ENCODE results near the gene DYDC2. TPM values are rescaled to one million over a fixed set of nuclear protein-coding genes. Genes with fewer than 3 reads are reported as not detected.

Gene DYDC2
- polyA plus RNA-seq, 1 donor (not counting 4 experiments of a cell fraction or from before 2014, with no cell fraction given) = not detected

GRCh38 chr10:80379701-80380100, 23.1 kb downstream of the DYDC2 start:
- H3K4me1 ChIP-seq (ENCODE audit: control insufficient read depth, extremely low read depth, insufficient read depth, low read length) = no peaks in the 10 kb centered on the region
- no peaks in the 10 kb centered on the region for H3K9me3 ChIP-seq (ENCODE audit: control insufficient read depth, low read depth, low read length)
- H3K4me2 ChIP-seq (ENCODE audit: control insufficient read depth, extremely low read depth, insufficient read depth, low read depth, low read length) = no peak overlapping the region
- TF ChIP-seq, protein P1, sequence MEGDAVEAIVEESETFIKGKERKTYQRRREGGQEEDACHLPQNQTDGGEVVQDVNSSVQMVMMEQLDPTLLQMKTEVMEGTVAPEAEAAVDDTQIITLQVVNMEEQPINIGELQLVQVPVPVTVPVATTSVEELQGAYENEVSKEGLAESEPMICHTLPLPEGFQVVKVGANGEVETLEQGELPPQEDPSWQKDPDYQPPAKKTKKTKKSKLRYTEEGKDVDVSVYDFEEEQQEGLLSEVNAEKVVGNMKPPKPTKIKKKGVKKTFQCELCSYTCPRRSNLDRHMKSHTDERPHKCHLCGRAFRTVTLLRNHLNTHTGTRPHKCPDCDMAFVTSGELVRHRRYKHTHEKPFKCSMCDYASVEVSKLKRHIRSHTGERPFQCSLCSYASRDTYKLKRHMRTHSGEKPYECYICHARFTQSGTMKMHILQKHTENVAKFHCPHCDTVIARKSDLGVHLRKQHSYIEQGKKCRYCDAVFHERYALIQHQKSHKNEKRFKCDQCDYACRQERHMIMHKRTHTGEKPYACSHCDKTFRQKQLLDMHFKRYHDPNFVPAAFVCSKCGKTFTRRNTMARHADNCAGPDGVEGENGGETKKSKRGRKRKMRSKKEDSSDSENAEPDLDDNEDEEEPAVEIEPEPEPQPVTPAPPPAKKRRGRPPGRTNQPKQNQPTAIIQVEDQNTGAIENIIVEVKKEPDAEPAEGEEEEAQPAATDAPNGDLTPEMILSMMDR (optimal IDR thresholded peaks at IDR 0.05 in 1 of 3, IDR thresholded peaks at IDR 0.05 in 1 of 3, conservative IDR thresholded peaks at IDR 0.05 in 1 of 3; ENCODE audit: extremely low read depth in 1 of 3, insufficient read depth in 2 of 3, low read length in 3 of 3) = no peak
- no peak for TF ChIP-seq EZH2 (IDR thresholded peaks at IDR 0.05; ENCODE audit: low read length)
- no peak overlapping the region for H3K27ac ChIP-seq (ENCODE audit: control insufficient read depth, insufficient read depth, low read length)
- no peak overlapping the region for H2AFZ ChIP-seq (ENCODE audit: control insufficient read depth, low read length)
- no peak for DNase-seq (ENCODE audit: low read depth, low spot score)
- dilution Hi-C loops (cut with MboI; ENCODE audit: extremely low pct_ligation_motif_present, low sequenced_read_pairs) = no loop called here
- FAIRE-seq = no peak
- no peaks in the 10 kb centered on the region for H3K36me3 ChIP-seq (ENCODE audit: control insufficient read depth in 2 of 2, extremely low read depth in 1 of 2, insufficient read depth in 2 of 2, low read length in 2 of 2)
- no peak overlapping the region for H3K9ac ChIP-seq (ENCODE audit: control insufficient read depth, extremely low read depth, insufficient read depth, low read length)
- H3K4me3 ChIP-seq (ENCODE audit: control insufficient read depth in 2 of 3, extremely low read depth in 1 of 3, insufficient read depth in 2 of 3, low read depth in 1 of 3, low read length in 3 of 3) = no peak overlapping the region
- H3K79me2 ChIP-seq (ENCODE audit: control insufficient read depth, insufficient read depth, low read length) = no peaks in the 10 kb centered on the region
- no peaks in the 10 kb centered on the region for H4K20me1 ChIP-seq (ENCODE audit: control insufficient read depth, extremely low read depth, insufficient read depth, low read length)
- H3K27me3 ChIP-seq (ENCODE audit: control insufficient read depth, extremely low read depth, insufficient read depth, low read length) = no peaks in the 10 kb centered on the region
- peaks cover 2% of the 10 kb centered on the region for H3K9me1 ChIP-seq (ENCODE audit: control insufficient read depth, extremely low read depth, insufficient read depth, low read length)

DNA sequence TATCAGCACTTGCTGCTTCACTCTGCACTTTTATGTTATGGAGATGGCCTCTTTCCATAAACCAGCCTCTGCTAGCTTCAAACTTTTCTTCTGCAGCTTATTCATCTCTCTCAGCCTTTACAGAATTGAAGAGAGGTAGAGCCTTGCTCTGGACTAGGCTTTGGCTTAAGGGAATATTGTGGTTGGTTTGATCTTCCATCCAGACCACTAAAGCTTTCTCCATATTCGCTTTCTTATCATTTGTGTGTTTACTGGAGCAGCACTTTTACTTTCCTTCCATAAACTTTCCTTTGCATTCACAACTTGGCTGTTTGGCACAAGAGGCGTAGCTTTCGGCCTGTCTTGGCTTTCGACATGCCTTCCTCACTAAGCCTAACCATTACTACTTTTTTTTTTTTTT, 23.6 kb downstream of the DYDC2 start:
- FAIRE-seq (no peak), DNase-seq (ENCODE audit: low read depth, low spot score) (no peak)
- H3K4me1 ChIP-seq (ENCODE audit: control insufficient read depth, extremely low read depth, insufficient read depth, low read length) = no peaks in the 10 kb centered on the region
- no peak overlapping the region for H2AFZ ChIP-seq (ENCODE audit: control insufficient read depth, low read length)
- no peak overlapping the region for H3K9ac ChIP-seq (ENCODE audit: control insufficient read depth, extremely low read depth, insufficient read depth, low read length)
- no peaks in the 10 kb centered on the region for H3K9me3 ChIP-seq (ENCODE audit: control insufficient read depth, low read depth, low read length)
- H3K4me2 ChIP-seq (ENCODE audit: control insufficient read depth, extremely low read depth, insufficient read depth, low read depth, low read length) = no peak overlapping the region
- TF ChIP-seq EZH2 (IDR thresholded peaks at IDR 0.05; ENCODE audit: low read length) = no peak
- TF ChIP-seq, protein P1 (optimal IDR thresholded peaks at IDR 0.05 in 1 of 3, IDR thresholded peaks at IDR 0.05 in 1 of 3, conservative IDR thresholded peaks at IDR 0.05 in 1 of 3; ENCODE audit: extremely low read depth in 1 of 3, insufficient read depth in 2 of 3, low read length in 3 of 3) = no peak
- no peak overlapping the region for H3K27ac ChIP-seq (ENCODE audit: control insufficient read depth, insufficient read depth, low read length)
- H3K36me3 ChIP-seq (ENCODE audit: control insufficient read depth in 2 of 2, extremely low read depth in 1 of 2, insufficient read depth in 2 of 2, low read length in 2 of 2) = no peaks in the 10 kb centered on the region
- no peaks in the 10 kb centered on the region for H3K79me2 ChIP-seq (ENCODE audit: control insufficient read depth, insufficient read depth, low read length)
- dilution Hi-C loops (cut with MboI; ENCODE audit: extremely low pct_ligation_motif_present, low sequenced_read_pairs) = no loop called here
- peaks cover 2% of the 10 kb centered on the region for H3K9me1 ChIP-seq (ENCODE audit: control insufficient read depth, extremely low read depth, insufficient read depth, low read length)
- H4K20me1 ChIP-seq (ENCODE audit: control insufficient read depth, extremely low read depth, insufficient read depth, low read length) = no peaks in the 10 kb centered on the region
- no peaks in the 10 kb centered on the region for H3K27me3 ChIP-seq (ENCODE audit: control insufficient read depth, extremely low read depth, insufficient read depth, low read length)
- no peak overlapping the region for H3K4me3 ChIP-seq (ENCODE audit: control insufficient read depth in 2 of 3, extremely low read depth in 1 of 3, insufficient read depth in 2 of 3, low read depth in 1 of 3, low read length in 3 of 3)

Measured in keratinocyte (primary cell).